HCT116 (cell line): Measurements from ENCODE around the gene NPHS1. TPM values are rescaled to one million over a fixed set of nuclear protein-coding genes. Genes with fewer than 3 reads are reported as not detected.
A peak's percentile ranks its signal among the peaks of the same experiment; 100 is the strongest.

Experiments
- ATAC-seq: fragments of 200-7000 bp; cut with Tn5 transposase; 2 replicates; pipeline ENCODE4 v1.9.1; 2020; ENCODE audit warnings: mild to moderate bottlenecking, moderate library complexity
- BruUV-seq: library from RNA; stranded (reverse); fragments of 400-500 nt; replicated peaks from 2 replicates; lab custom pipeline; 2021; lab: Mats Ljungman, UMichigan
- CTCF ChIA-PET: fragments of 300-600 bp; sonication (Branson Sonifier 250); formaldehyde crosslinking; loops from one replicate; lab custom pipeline; 2021; ENCODE audit warnings: antibody characterized with exemption; lab: Charles Lee
- POLR2A ChIA-PET: fragments of 300-600, 350-600 bp; sonication (Branson Sonifier 250); formaldehyde crosslinking; loops from one replicate; lab custom pipeline; 2021; ENCODE audit warnings: antibody characterized with exemption; lab: Charles Lee
- RAD21 ChIA-PET, 2 experiments: fragments of 300-600 bp; sonication (Branson Sonifier 250); formaldehyde crosslinking; loops; one replicate each; lab custom pipeline; 2023; ENCODE audit warnings: low total read pairs in 2 of 2; ENCODE audit not compliant: uncharacterized antibody in 2 of 2, unreplicated experiment in 2 of 2, low non-redundant PET in 1 of 2; lab: Charles Lee
- DNase-seq: peaks from one replicate; pipeline ENCODE4 v3.0.0-alpha.2; 2010; ENCODE audit warnings: low read depth, low spot score
- H2AFZ ChIP-seq: fragments of 200-600 bp; shearing (Covaris generic), sonication (generic); 2 replicates; pipeline ENCODE4 v1.6.1; 2017; ENCODE audit warnings: low read depth, mixed run types, mixed read lengths, antibody characterized with exemption, low read length; ENCODE audit not compliant: poor library complexity, severe bottlenecking
- H3K27ac ChIP-seq: 2 replicates; pipeline ENCODE4 v1.5.1; 2012; ENCODE audit warnings: low read depth, low read length
- H3K27me3 ChIP-seq: fragments of 200-600 bp; sonication (generic); 2 replicates; pipeline ENCODE4 v1.6.1; 2016; ENCODE audit warnings: mixed run types, low read length, mixed read lengths; ENCODE audit not compliant: insufficient read depth
- H3K36me3 ChIP-seq, 2 experiments: fragments of 200-500 bp in 1 of 2; fragments of 200-600 bp in 1 of 2; sonication (Bioruptor generic) in 1 of 2; sonication (generic) in 1 of 2; 2 replicates each; pipeline versions ENCODE4 v1.5.1 to v1.6.1; 2014 to 2016; ENCODE audit warnings: low read length in 2 of 2, inconsistent platforms in 1 of 2, mixed read lengths in 1 of 2, mixed run types in 1 of 2; ENCODE audit not compliant: insufficient read depth in 2 of 2, control insufficient read depth in 1 of 2
- H3K4me1 ChIP-seq, 2 experiments: fragments of 200-600 bp in 1 of 2; sonication (generic) in 1 of 2; 2 replicates each; pipeline versions ENCODE4 v1.5.1 to v1.6.1; 2012 to 2017; ENCODE audit warnings: low read length in 2 of 2, inconsistent platforms in 1 of 2, mild to moderate bottlenecking in 1 of 2, mixed read lengths in 1 of 2, mixed run types in 1 of 2, moderate library complexity in 1 of 2; ENCODE audit not compliant: insufficient read depth in 2 of 2, control insufficient read depth in 1 of 2
- H3K4me2 ChIP-seq: fragments of 200-600 bp; sonication (generic); 2 replicates; pipeline ENCODE4 v1.6.1; 2017; ENCODE audit warnings: mixed run types, low read length, mixed read lengths
- H3K4me3 ChIP-seq, 2 experiments: fragments of 200-600 bp in 1 of 2; sonication (generic) in 1 of 2; replicated peaks in 1 of 2; 2 replicates each; pipeline ENCODE4 v1.5.1; 2011 to 2016; ENCODE audit warnings: low read length in 2 of 2, control low read depth in 1 of 2, low read depth in 1 of 2, mild to moderate bottlenecking in 1 of 2, mixed read lengths in 1 of 2, mixed run types in 1 of 2
- H3K79me2 ChIP-seq: fragments of 200-600 bp; sonication (generic); 2 replicates; pipeline ENCODE4 v1.6.1; 2017; ENCODE audit warnings: mild to moderate bottlenecking, mixed run types, low read length, moderate library complexity, mixed read lengths; ENCODE audit not compliant: insufficient read depth
- H3K9ac ChIP-seq: fragments of 200-600 bp; sonication (generic); 2 replicates; pipeline ENCODE4 v1.6.1; 2016; ENCODE audit warnings: low read length, mixed read lengths
- H3K9me2 ChIP-seq: fragments of 200-600 bp; sonication (generic), shearing (Covaris generic); 2 replicates; pipeline ENCODE4 v1.6.1; 2017; ENCODE audit warnings: mixed run types, mild to moderate bottlenecking, moderate library complexity; ENCODE audit not compliant: insufficient read depth
- H3K9me3 ChIP-seq, 2 experiments: fragments of 200-500 bp in 1 of 2; fragments of 200-600 bp in 1 of 2; sonication (Bioruptor generic) in 1 of 2; sonication (generic) in 1 of 2; 2 replicates each; pipeline ENCODE4 v1.6.1; 2014 to 2017; ENCODE audit warnings: low read length in 2 of 2, mixed read lengths in 2 of 2, inconsistent platforms in 1 of 2, low read depth in 1 of 2, mild to moderate bottlenecking in 1 of 2, mixed run types in 1 of 2, moderate library complexity in 1 of 2; ENCODE audit not compliant: control insufficient read depth in 1 of 2, insufficient read depth in 1 of 2
- H4K20me1 ChIP-seq: fragments of 200-600 bp; sonication (generic), shearing (Covaris generic); 2 replicates; pipeline ENCODE4 v1.6.1; 2017; ENCODE audit warnings: mixed run types, mild to moderate bottlenecking, moderate library complexity; ENCODE audit not compliant: insufficient read depth
- FOSL1 ChIP-seq: IDR thresholded peaks from 2 replicates; pipeline ENCODE4 v1.6.1; 2012; ENCODE audit warnings: low read depth
- MAX ChIP-seq: IDR thresholded peaks from 2 replicates; pipeline ENCODE4 v1.6.1; 2012
- POLR2AphosphoS5 ChIP-seq: IDR thresholded peaks from 2 replicates; pipeline ENCODE4 v1.6.1; 2011; ENCODE audit warnings: mild to moderate bottlenecking, low read depth, low read length, moderate library complexity
- YY1 ChIP-seq: IDR thresholded peaks from 2 replicates; pipeline ENCODE4 v1.6.1; 2011; ENCODE audit warnings: low read length, low read depth, moderate library complexity, mild to moderate bottlenecking; ENCODE audit not compliant: insufficient replicate concordance; ENCODE audit errors: extremely low read depth
- intact Hi-C: fragments of 100-400 bp; cut with micrococcal nuclease; formaldehyde crosslinking; loops from 2 replicates; pipeline ENCODE4 v1.10.0; 2022
- total RNA-seq: library from RNA; stranded (reverse); gene quantifications from one replicate; pipeline ENCODE4 v1.2.1, GENCODE V29; 2021; ENCODE audit not compliant: unreplicated experiment

Gene NPHS1
- total RNA-seq, 1 experiment from 2014 or later: 0.57 TPM

GRCh38 chr19:35868823-35869326 lies 16.6 kb upstream of the NPHS1 start:
- intact Hi-C loops: no loop called here
- Histone ChIP-seq H3K9me3 (no peaks in the 10 kb centered on the region), H3K36me3 (no peaks in the 10 kb centered on the region), H3K27ac (no peak overlapping the region; the same call in 1 of the 2 replicates), H3K27me3 (no peaks in the 10 kb centered on the region), H3K4me1 (peaks cover 15 to 30% of the 10 kb centered on the region in 2 experiments; a peak in 3 of 4 replicates), H3K9ac (peak overlapping the region; percentile 48), H3K4me3 (peak overlapping the region; percentile 49 to 61), H3K4me2 (peak overlapping the region; percentile 80), H4K20me1 (no peaks in the 10 kb centered on the region), H3K9me2 (no peaks in the 10 kb centered on the region), H2AFZ (no peak overlapping the region), H3K79me2 (no peaks in the 10 kb centered on the region)
- TF ChIP-seq FOSL1 (no peak), YY1 (no peak)
- DNase-seq: no peak
- BruUV-seq: no TSS peak
- ChIA-PET POLR2A (interaction anchor here (0.9 kb wide), 1 partner anchor 11 kb away, joined by 4 read pairs; no protein-coding TSS in a partner anchor), CTCF (interaction anchor here (2.5 kb wide), 1 partner anchor 11 kb away, joined by 12 read pairs; no protein-coding TSS in a partner anchor), RAD21 (interaction anchor here in 1 of 2 experiments (0.6 kb wide), 2 partner anchors 185 to 601 kb away, joined by 3 to 4 read pairs; partner anchors contain the start of gene THAP8)
- ATAC-seq: no peak

- Histone ChIP-seq H3K36me3 (no peaks in the 10 kb centered on the region), H3K9me3 (no peaks in the 10 kb centered on the region), H2AFZ (peak within 1 kb of the TSS; percentile 70), H3K27ac (peak within 1 kb of the TSS; percentile 43), H3K79me2 (no peaks in the 10 kb centered on the region), H3K27me3 (no peaks in the 10 kb centered on the region), H4K20me1 (no peaks in the 10 kb centered on the region), H3K4me2 (peak within 1 kb of the TSS; percentile 80), H3K9me2 (no peaks in the 10 kb centered on the region), H3K4me3 (peak within 1 kb of the TSS; percentile 49 to 61), H3K4me1 (peaks cover 15 to 30% of the 10 kb centered on the region in 2 experiments; a peak in 3 of 4 replicates), H3K9ac (peak within 1 kb of the TSS; percentile 48)
- BruUV-seq: no TSS peak
- TF ChIP-seq MAX (no peak), POLR2AphosphoS5 (peak; percentile 47; the same call in 1 of the 2 replicates)
- CTCF ChIA-PET: interaction anchor here (2.5 kb wide), 1 partner anchor 12 kb away, joined by 12 read pairs; no protein-coding TSS in a partner anchor
- peak; percentile 73 for ATAC-seq
- RAD21 ChIA-PET: no interaction called here
- DNase-seq: no peak
- POLR2A ChIA-PET: interaction anchor here (0.9 kb wide), 1 partner anchor 11 kb away, joined by 4 read pairs; no protein-coding TSS in a partner anchor
- intact Hi-C loops: no loop called here
Observed at GRCh38 chr19:35868172-35868822, 16.0 kb upstream of the NPHS1 start, which contains the start of gene APLP1. TSS of gene APLP1 (plus strand) at chr19:35868574. CDS start at chr19:35868637, 63 bp downstream.
